Aorta (tissue), 5 donors: ENCODE data around the gene TNS1. TPM values are rescaled to one million over a fixed set of nuclear protein-coding genes. Genes with fewer than 3 reads are reported as not detected.

ENCODE experiments used
- ATAC-seq: fragments of 200-7000 bp; cut with Tn5 transposase; one replicate; pipeline ENCODE4 v1.9.1; 2022; ENCODE audit warnings: moderate library complexity; ENCODE audit not compliant: low FRiP score
- DNase-seq, 2 donors: peaks; one replicate each; pipeline ENCODE4 v3.0.0-alpha.2; 2020
- H3K27ac ChIP-seq, 2 donors: one replicate each; pipeline ENCODE4 v1.5.1; 2013; ENCODE audit warnings: low read length in 2 of 2, mild to moderate bottlenecking in 2 of 2, moderate library complexity in 2 of 2, control low read depth in 1 of 2, inconsistent platforms in 1 of 2, low read depth in 1 of 2
- H3K27me3 ChIP-seq, 2 donors: one replicate each; pipeline ENCODE4 v1.6.1; 2013; ENCODE audit warnings: control low read depth in 1 of 2, low read length in 1 of 2, mild to moderate bottlenecking in 1 of 2, moderate library complexity in 1 of 2; ENCODE audit not compliant: insufficient read depth in 2 of 2, control insufficient read depth in 1 of 2
- H3K36me3 ChIP-seq, 2 donors: one replicate each; pipeline ENCODE4 v1.6.1; 2013; ENCODE audit warnings: control low read depth in 1 of 2, low read length in 1 of 2, mild to moderate bottlenecking in 1 of 2; ENCODE audit not compliant: insufficient read depth in 2 of 2, control insufficient read depth in 1 of 2
- H3K4me1 ChIP-seq, 2 donors: one replicate each; pipeline ENCODE4 v1.6.1; 2013; ENCODE audit warnings: low read length in 2 of 2, control low read depth in 1 of 2, mild to moderate bottlenecking in 1 of 2, moderate library complexity in 1 of 2; ENCODE audit not compliant: insufficient read depth in 2 of 2, control insufficient read depth in 1 of 2
- H3K4me3 ChIP-seq, 2 donors: one replicate each; pipeline ENCODE4 v1.5.1; 2013; ENCODE audit warnings: low read length in 2 of 2, control low read depth in 1 of 2, mild to moderate bottlenecking in 1 of 2
- H3K9me3 ChIP-seq: one replicate; pipeline ENCODE4 v1.6.1; 2013; ENCODE audit warnings: mild to moderate bottlenecking, low read length; ENCODE audit not compliant: control insufficient read depth
- WGBS, 2 donors: extraction: QIAGEN DNeasy Blood & Tissue Kit; methylation state at CpG; one replicate each; pipeline ENCODE4 v1.1.7; 2013; 5-methylcytosine and 5-hydroxymethylcytosine counted together
- intact Hi-C, 2 donors: fragments of 100-400 bp; cut with DNase I; formaldehyde crosslinking; loops; one replicate each; pipeline versions ENCODE4 v1.14.2 to v1.15.0; 2022
- polyA plus RNA-seq, 2 donors: library from polyadenylated mRNA; stranded (reverse); fragments of 200-250 nt; gene quantifications; one replicate each; pipeline ENCODE4 v1.2.3, GENCODE V29; 2013
- total RNA-seq, 2 donors: library from RNA; stranded (reverse); fragmentation: NEBNext Ultra II Directional; extraction: Animal tissue kit (Norgen Biotek cat#: 25700); gene quantifications; one replicate each; pipeline ENCODE4 v1.2.1, GENCODE V29; 2021
- donor health status: healthy with polysubstance abuse.
- donor health status: Bipolar disorder and iron deficiency.
- donor health status: DM: no; HTN: no; CAD: no.
- donor health status: DM: no; HTN: no; CAD: no.
- donor health status: DM: yes; HTN: yes; CAD: no.

The TNS1 gene
- total and polyA plus RNA-seq, 4 donors: 303 to 1,949 (median 930) TPM

- DNase-seq (peak in 1 of 2 donors; percentile 75), ATAC-seq (no peak)
- Histone ChIP-seq H3K36me3 (no peaks in the 10 kb centered on the region), H3K4me1 (no peaks in the 10 kb centered on the region), H3K9me3 (no peaks in the 10 kb centered on the region), H3K27me3 (no peaks in the 10 kb centered on the region), H3K27ac (no peak overlapping the region), H3K4me3 (no peak overlapping the region)
- intact Hi-C loops: loop anchor here (5.0 kb wide), 1 partner anchor 245 kb away; no protein-coding TSS in a partner anchor
- WGBS, 2 donors: 10 to 24% methylated on average over 4 to 7 of the region's 7 CpGs
Observed at GRCh38 chr2:218031771-218032257, 29.0 kb upstream of the TNS1 start.

- ATAC-seq (no peak), DNase-seq (no peak)
- intact Hi-C loops: loop anchor here (5.0 kb wide), 1 partner anchor 244 kb away; no protein-coding TSS in a partner anchor
- H3K4me3 ChIP-seq: no peak overlapping the region
- H3K9me3 ChIP-seq: no peaks in the 10 kb centered on the region
- H3K27me3 ChIP-seq: no peaks in the 10 kb centered on the region
- H3K36me3 ChIP-seq: no peaks in the 10 kb centered on the region
- H3K27ac ChIP-seq: no peak overlapping the region
- WGBS, 2 donors: 90% methylated on average over 1 of the region's 1 CpG
- H3K4me1 ChIP-seq: no peaks in the 10 kb centered on the region
Observed at GRCh38 chr2:218031261-218031660, 28.5 kb upstream of the TNS1 start.

GRCh38 chr2:218030409-218031195 lies 27.8 kb upstream of the TNS1 start:
- no peak overlapping the region for H3K4me3 ChIP-seq
- no peak for DNase-seq
- intact Hi-C loops: loop anchor here (5.0 kb wide), 1 partner anchor 243 kb away; no protein-coding TSS in a partner anchor
- H3K27ac ChIP-seq: no peak overlapping the region
- no peak for ATAC-seq
- no peaks in the 10 kb centered on the region for H3K4me1 ChIP-seq
- WGBS, 2 donors: 90 to 94% methylated on average over 7 of the region's 7 CpGs
- no peaks in the 10 kb centered on the region for H3K27me3 ChIP-seq
- no peaks in the 10 kb centered on the region for H3K9me3 ChIP-seq
- no peaks in the 10 kb centered on the region for H3K36me3 ChIP-seq

- H3K36me3 ChIP-seq: no peaks in the 10 kb centered on the region
- intact Hi-C loops: loop anchor here (5.0 kb wide), 1 partner anchor 242 kb away; no protein-coding TSS in a partner anchor
- H3K27ac ChIP-seq: no peak overlapping the region
- no peaks in the 10 kb centered on the region for H3K4me1 ChIP-seq
- H3K9me3 ChIP-seq: no peaks in the 10 kb centered on the region
- no peak overlapping the region for H3K4me3 ChIP-seq
- H3K27me3 ChIP-seq: no peaks in the 10 kb centered on the region
- 79 to 81% methylated on average over 17 of the region's 17 CpGs for WGBS, 2 donors
- peak in 1 of 2 donors; percentile 59 for DNase-seq
- ATAC-seq: no peak
Observed at GRCh38 chr2:218029366-218030360, 26.9 kb upstream of the TNS1 start.

GRCh38 chr2:218028562-218029348 lies 26.0 kb upstream of the TNS1 start:
- WGBS, 2 donors: 23 to 25% methylated on average over 6 of the region's 6 CpGs
- Histone ChIP-seq H3K27me3 (no peaks in the 10 kb centered on the region), H3K27ac (no peak overlapping the region), H3K36me3 (no peaks in the 10 kb centered on the region), H3K9me3 (no peaks in the 10 kb centered on the region), H3K4me1 (no peaks in the 10 kb centered on the region), H3K4me3 (no peak overlapping the region)
- ATAC-seq (no peak), DNase-seq (peak in 1 of 2 donors; percentile 69)
- intact Hi-C loops: no loop called here

GRCh38 chr2:218028189-218028495 lies 25.3 kb upstream of the TNS1 start:
- Histone ChIP-seq H3K27me3 (no peaks in the 10 kb centered on the region), H3K4me3 (no peak overlapping the region), H3K9me3 (no peaks in the 10 kb centered on the region), H3K27ac (no peak overlapping the region), H3K4me1 (no peaks in the 10 kb centered on the region), H3K36me3 (no peaks in the 10 kb centered on the region)
- 89 to 90% methylated on average over 2 of the region's 2 CpGs for WGBS, 2 donors
- DNase-seq: peak in 1 of 2 donors; percentile 49
- ATAC-seq: no peak
- intact Hi-C loops: no loop called here

GRCh38 chr2:218027426-218028188 lies 24.8 kb upstream of the TNS1 start:
- Histone ChIP-seq H3K4me3 (no peak overlapping the region), H3K27me3 (no peaks in the 10 kb centered on the region), H3K4me1 (no peaks in the 10 kb centered on the region), H3K9me3 (no peaks in the 10 kb centered on the region), H3K36me3 (no peaks in the 10 kb centered on the region), H3K27ac (no peak overlapping the region)
- DNase-seq: peak; percentile 24 to 43
- WGBS, 2 donors: 91 to 96% methylated on average over 6 of the region's 6 CpGs
- intact Hi-C loops: no loop called here
- no peak for ATAC-seq
